NCI-H526 (cell line): ENCODE data around the gene TMEM240.
A peak's percentile ranks its signal among the peaks of the same experiment; 100 is the strongest.

ENCODE experiments used
- DNase-seq, 2 experiments: peaks; one replicate each; lab custom pipeline; 2025; lab: John Stamatoyannopoulos, UW

TMEM240 gene

GRCh38 chr1:1540090-1540817, at the start of gene TMEM240:
Gene TMEM240 (minus strand): TSS chr1:1540624. CDS start chr1:1540346, 278 bp downstream.
- DNase-seq, result peak in 1 of 2 experiments; percentile 87

GRCh38 chr1:1583347-1584010, 43.1 kb upstream of the TMEM240 start:
- no peak for DNase-seq

GRCh38 chr1:1582585-1583346, 42.3 kb upstream of the TMEM240 start:
- DNase-seq, result no peak

- no peak for DNase-seq
Observed at GRCh38 chr1:1578371-1578940, 38.0 kb upstream of the TMEM240 start.

GRCh38 chr1:1577367-1578011, 37.1 kb upstream of the TMEM240 start:
- DNase-seq, result no peak

GRCh38 chr1:1574721-1575537, 34.5 kb upstream of the TMEM240 start, which contains the start of gene SSU72:
Gene SSU72 (minus strand): TSS chr1:1574863. CDS start chr1:1574557, 306 bp downstream.
- peak; percentile 83 to 94 for DNase-seq

- peak in 1 of 2 experiments; percentile 83 for DNase-seq
Observed at GRCh38 chr1:1573843-1574720, 33.7 kb upstream of the TMEM240 start.

- DNase-seq, result no peak
Observed at GRCh38 chr1:1569341-1569740, 28.9 kb upstream of the TMEM240 start.

GRCh38 chr1:1567891-1568291, 27.5 kb upstream of the TMEM240 start:
- no peak for DNase-seq

GRCh38 chr1:1567152-1567875, 26.9 kb upstream of the TMEM240 start:
- no peak for DNase-seq

- no peak for DNase-seq
Observed at GRCh38 chr1:1565340-1565739, 24.9 kb upstream of the TMEM240 start.

- no peak for DNase-seq
Observed at GRCh38 chr1:1564268-1564667, 23.8 kb upstream of the TMEM240 start.

GRCh38 chr1:1563688-1564087, 23.3 kb upstream of the TMEM240 start:
- DNase-seq, result no peak

GRCh38 chr1:1562556-1563195, 22.3 kb upstream of the TMEM240 start:
- no peak for DNase-seq

- no peak for DNase-seq
Observed at GRCh38 chr1:1561801-1562470, 21.5 kb upstream of the TMEM240 start.

- DNase-seq, result no peak
Observed at GRCh38 chr1:1560178-1560577, 19.8 kb upstream of the TMEM240 start.

GRCh38 chr1:1559066-1559465, 18.6 kb upstream of the TMEM240 start:
- no peak for DNase-seq

- no peak for DNase-seq
Observed at GRCh38 chr1:1558591-1558990, 18.2 kb upstream of the TMEM240 start.
